ENCODE measurements around the gene FBXL20. TPM values are rescaled to one million over a fixed set of nuclear protein-coding genes. Genes with fewer than 3 reads are reported as not detected.

The FBXL20 gene
- total RNA-seq, 1 experiment from 2014 or later, result 6.8 TPM

GRCh38 chr17:39238311-39238972, 163.0 kb downstream of the FBXL20 start:
- ChIA-PET CTCF (interaction anchor here (0.6 to 1.0 kb wide), 3 partner anchors 21 to 38 kb away, joined by 3 read pairs; partner anchors contain the start of gene RPL19), POLR2A (ENCODE audit: low non-redundant PET) (no interaction called here)
- peak; percentile 46 for DNase-seq (ENCODE audit: low spot score)
- BruUV-seq (replicated peaks), result no TSS peak
- H3K4me3 ChIP-seq (ENCODE audit: low read depth, low read length, poor library complexity, severe bottlenecking), result no peak overlapping the region
- no peak for TF ChIP-seq CTCF (conservative IDR thresholded peaks at IDR 0.05; ENCODE audit: low read depth, low read length)
- H3K27ac ChIP-seq (ENCODE audit: low read depth, low read length, poor library complexity, severe bottlenecking), result no peak overlapping the region
- H3K9me3 ChIP-seq (ENCODE audit: low read depth, low read length, poor library complexity, severe bottlenecking), result no peaks in the 10 kb centered on the region
- H3K36me3 ChIP-seq (ENCODE audit: insufficient read depth, low read length, poor library complexity, severe bottlenecking), result no peaks in the 10 kb centered on the region
- intact Hi-C loops (cut with micrococcal nuclease; ENCODE audit: unreplicated experiment), result loop anchor here (5.0 kb wide), 1 partner anchor 41 kb away; the partner anchor contains the start of gene CACNB1
- no peaks in the 10 kb centered on the region for H3K27me3 ChIP-seq (replicated peaks; ENCODE audit: insufficient read depth, low read depth, low read length, poor library complexity)
- no peaks in the 10 kb centered on the region for H3K4me1 ChIP-seq (ENCODE audit: insufficient read depth, low read length, poor library complexity, severe bottlenecking)

- intact Hi-C loops (cut with micrococcal nuclease; ENCODE audit: unreplicated experiment), result loop anchor here (5.0 kb wide), 1 partner anchor 40 kb away; the partner anchor contains the start of gene CACNB1
- Histone ChIP-seq H3K27ac (ENCODE audit: low read depth, low read length, poor library complexity, severe bottlenecking) (no peak overlapping the region), H3K4me1 (ENCODE audit: insufficient read depth, low read length, poor library complexity, severe bottlenecking) (no peaks in the 10 kb centered on the region), H3K27me3 (replicated peaks; ENCODE audit: insufficient read depth, low read depth, low read length, poor library complexity) (no peaks in the 10 kb centered on the region), H3K9me3 (ENCODE audit: low read depth, low read length, poor library complexity, severe bottlenecking) (no peaks in the 10 kb centered on the region), H3K4me3 (ENCODE audit: low read depth, low read length, poor library complexity, severe bottlenecking) (no peak overlapping the region), H3K36me3 (ENCODE audit: insufficient read depth, low read length, poor library complexity, severe bottlenecking) (no peaks in the 10 kb centered on the region)
- CTCF ChIA-PET, result interaction anchor here (0.9 kb wide), 1 partner anchor 28 kb away, joined by 4 read pairs; no protein-coding TSS in a partner anchor
- POLR2A ChIA-PET (ENCODE audit: low non-redundant PET), result no interaction called here
- no TSS peak for BruUV-seq (replicated peaks)
- DNase-seq (ENCODE audit: low spot score), result no peak
- TF ChIP-seq EZH2 (IDR thresholded peaks at IDR 0.05; ENCODE audit: borderline replicate concordance, low read depth, low read length, poor library complexity, severe bottlenecking) (no peak), CTCF (conservative IDR thresholded peaks at IDR 0.05; ENCODE audit: low read depth, low read length) (no peak)
Measured at GRCh38 chr17:39237586-39237985, 163.8 kb downstream of the FBXL20 start.

- ChIA-PET POLR2A (ENCODE audit: low non-redundant PET) (no interaction called here), CTCF (interaction anchor here (0.9 to 1.3 kb wide), 2 partner anchors 28 to 62 kb away, joined by 4 to 7 read pairs; no protein-coding TSS in a partner anchor)
- no peaks in the 10 kb centered on the region for H3K4me1 ChIP-seq (ENCODE audit: insufficient read depth, low read length, poor library complexity, severe bottlenecking)
- no peak for DNase-seq (ENCODE audit: low spot score)
- no peaks in the 10 kb centered on the region for H3K27me3 ChIP-seq (replicated peaks; ENCODE audit: insufficient read depth, low read depth, low read length, poor library complexity)
- H3K27ac ChIP-seq (ENCODE audit: low read depth, low read length, poor library complexity, severe bottlenecking), result no peak overlapping the region
- no peaks in the 10 kb centered on the region for H3K36me3 ChIP-seq (ENCODE audit: insufficient read depth, low read length, poor library complexity, severe bottlenecking)
- no peak overlapping the region for H3K4me3 ChIP-seq (ENCODE audit: low read depth, low read length, poor library complexity, severe bottlenecking)
- BruUV-seq (replicated peaks), result no TSS peak
- no peaks in the 10 kb centered on the region for H3K9me3 ChIP-seq (ENCODE audit: low read depth, low read length, poor library complexity, severe bottlenecking)
- TF ChIP-seq EZH2 (IDR thresholded peaks at IDR 0.05; ENCODE audit: borderline replicate concordance, low read depth, low read length, poor library complexity, severe bottlenecking), result no peak
- no peak for TF ChIP-seq CTCF (conservative IDR thresholded peaks at IDR 0.05; ENCODE audit: low read depth, low read length)
- intact Hi-C loops (cut with micrococcal nuclease; ENCODE audit: unreplicated experiment), result loop anchor here (5.0 kb wide), 1 partner anchor 40 kb away; the partner anchor contains the start of gene CACNB1
Measured at GRCh38 chr17:39236981-39237441, 164.4 kb downstream of the FBXL20 start.

Data from A673 (cell line).